Hepatocyte (in vitro differentiated cells): ENCODE measurements around the gene RAB27A. TPM values are rescaled to one million over a fixed set of nuclear protein-coding genes. Genes with fewer than 3 reads are reported as not detected.
A peak's percentile ranks its signal among the peaks of the same experiment; 100 is the strongest.

Experiments
- DNase-seq: peaks from one replicate; pipeline ENCODE4 v3.0.0-alpha.2; 2016; ENCODE audit warnings: low spot score
- H2AFZ ChIP-seq: fragments of 200-600 bp; sonication (generic); 2 replicates; pipeline ENCODE4 v1.6.0; 2016; ENCODE audit warnings: antibody characterized with exemption, mild to moderate bottlenecking
- H3K27ac ChIP-seq: fragments of 200-600 bp; sonication (generic); 2 replicates; pipeline ENCODE4 v1.5.1; 2016; ENCODE audit warnings: mild to moderate bottlenecking
- H3K27me3 ChIP-seq: fragments of 200-600 bp; sonication (generic); 2 replicates; pipeline ENCODE4 v1.6.1; 2016
- H3K36me3 ChIP-seq: fragments of 200-600 bp; sonication (generic); replicated peaks from 2 replicates; pipeline ENCODE4 v1.5.1; 2016; ENCODE audit warnings: low read depth; ENCODE audit not compliant: insufficient read depth
- H3K4me1 ChIP-seq: fragments of 200-600 bp; sonication (generic); 2 replicates; pipeline ENCODE4 v1.5.1; 2016; ENCODE audit warnings: mild to moderate bottlenecking, moderate library complexity; ENCODE audit not compliant: insufficient read depth
- H3K4me2 ChIP-seq: fragments of 200-600 bp; sonication (generic); 2 replicates; pipeline ENCODE4 v1.6.0; 2016
- H3K4me3 ChIP-seq: fragments of 200-600 bp; sonication (generic); 2 replicates; pipeline ENCODE4 v1.5.1; 2016; ENCODE audit warnings: mild to moderate bottlenecking
- H3K79me2 ChIP-seq: fragments of 200-600 bp; sonication (generic); 2 replicates; pipeline ENCODE4 v1.6.0; 2017; ENCODE audit warnings: mild to moderate bottlenecking
- H3K9me2 ChIP-seq: fragments of 200-600 bp; sonication (generic); replicated peaks from 2 replicates; pipeline ENCODE4 v1.6.0; 2017; ENCODE audit warnings: mild to moderate bottlenecking; ENCODE audit not compliant: insufficient read depth
- H3K9me3 ChIP-seq: fragments of 200-600 bp; sonication (generic); 2 replicates; pipeline ENCODE4 v1.5.1; 2016; ENCODE audit warnings: low read depth, mild to moderate bottlenecking
- H4K20me1 ChIP-seq: fragments of 200-600 bp; sonication (generic); 2 replicates; pipeline ENCODE4 v1.6.0; 2016; ENCODE audit warnings: mild to moderate bottlenecking; ENCODE audit not compliant: insufficient read depth, poor library complexity, severe bottlenecking
- CTCF ChIP-seq: fragments of 200-600 bp; sonication (generic); IDR thresholded peaks from 2 replicates; pipeline ENCODE4 v1.5.1; 2016; ENCODE audit warnings: antibody characterized with exemption, mild to moderate bottlenecking; ENCODE audit not compliant: poor library complexity
- EZH2 ChIP-seq: fragments of 200-600 bp; sonication (generic); IDR thresholded peaks from 2 replicates; pipeline ENCODE4 v1.6.1; 2016; ENCODE audit warnings: antibody characterized with exemption, mild to moderate bottlenecking, borderline replicate concordance
- EZH2phosphoT487 ChIP-seq: fragments of 200-600 bp; sonication (generic); IDR thresholded peaks from one replicate; pipeline ENCODE4 v1.6.1; 2018; ENCODE audit warnings: antibody characterized with exemption, mild to moderate bottlenecking, low read depth, moderate library complexity; ENCODE audit not compliant: unreplicated experiment, severe bottlenecking
- WGBS: methylation state at CpG from one replicate; pipeline ENCODE4 v1.1.6; 2016; ENCODE audit warnings: low lambda C conversion rate; ENCODE audit errors: missing lambda C conversion rate; 5-methylcytosine and 5-hydroxymethylcytosine counted together
- polyA plus RNA-seq: library from polyadenylated mRNA; unstranded; fragments of >200 nt; fragmentation: Nextera tagmentation; extraction: Ambion mirVana; gene quantifications from 2 replicates; pipeline ENCODE4 v1.2.1, GENCODE V29; 2016
- total RNA-seq: library from RNA; depleted of rRNA; stranded (reverse); fragments of >200 nt; gene quantifications from 2 replicates; pipeline ENCODE4 v1.2.3, GENCODE V29; 2014

The RAB27A gene
- total RNA-seq (13.1 and 16.6 TPM in 2 replicates), polyA plus RNA-seq (10.5 and 15.9 TPM in 2 replicates)

DNA sequence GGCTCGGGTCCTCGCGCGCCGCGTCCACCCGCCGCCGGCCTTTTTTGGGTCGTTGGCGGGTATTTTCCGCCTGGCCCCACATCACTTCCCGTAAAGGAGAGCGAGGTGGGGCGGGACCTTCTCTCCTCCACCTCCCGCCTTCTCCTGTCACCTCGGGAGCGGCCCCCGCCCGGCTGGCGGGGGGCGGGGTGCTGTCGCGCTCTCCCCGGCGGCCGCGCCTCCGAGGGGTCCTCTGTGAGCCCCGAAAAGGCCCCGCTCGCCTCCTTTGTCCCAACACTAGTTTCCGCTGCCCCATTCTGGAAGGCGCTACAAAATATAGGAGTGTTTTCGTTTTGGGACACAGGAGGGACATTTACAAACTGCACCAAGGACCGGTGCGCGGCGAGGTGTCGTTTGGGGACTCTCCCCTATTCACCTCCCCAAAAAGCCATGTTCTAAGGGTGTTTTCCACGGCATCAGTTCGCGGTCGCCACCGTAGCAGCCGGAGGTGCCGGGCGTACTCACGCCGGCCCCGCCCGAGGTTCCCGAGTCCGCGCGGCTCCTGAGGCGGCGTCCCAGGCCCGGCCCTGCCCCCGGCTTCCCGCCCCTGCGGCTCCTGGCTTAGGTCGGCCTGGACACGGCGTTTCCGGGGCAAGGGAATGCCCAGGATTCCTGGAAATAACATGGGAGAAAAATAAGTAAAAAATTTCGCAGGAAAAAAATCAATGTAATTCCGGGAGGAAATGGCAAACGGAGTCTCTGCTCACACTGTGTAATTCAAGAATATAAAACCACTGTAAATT lies at the start of gene RAB27A:
RAB27A (minus strand) TSS at position 68 of the 782 bp plus-strand sequence. CDS start 54,879 bp downstream, outside the sequence.
- H3K9me2 ChIP-seq, result no peaks in the 10 kb centered on the region
- peaks cover 41% of the 10 kb centered on the region for H3K79me2 ChIP-seq
- H3K4me1 ChIP-seq, result peaks cover 6% of the 10 kb centered on the region
- under 1% methylated on average over 67 of the region's 69 CpGs for WGBS
- peak within 1 kb of the TSS; percentile 97 for H3K27ac ChIP-seq
- H3K36me3 ChIP-seq, result no peaks in the 10 kb centered on the region
- H3K4me2 ChIP-seq, result peak within 1 kb of the TSS; percentile 71
- H2AFZ ChIP-seq, result peak within 1 kb of the TSS; percentile 93
- peak; percentile 88 for DNase-seq
- no peaks in the 10 kb centered on the region for H3K27me3 ChIP-seq
- no peak for TF ChIP-seq EZH2phosphoT487
- no peak for TF ChIP-seq CTCF
- TF ChIP-seq EZH2, result no peak
- peak within 1 kb of the TSS; percentile 77 for H3K4me3 ChIP-seq
- no peaks in the 10 kb centered on the region for H4K20me1 ChIP-seq
- H3K9me3 ChIP-seq, result no peaks in the 10 kb centered on the region

- no peak for TF ChIP-seq EZH2
- no peak for TF ChIP-seq CTCF
- TF ChIP-seq EZH2phosphoT487, result no peak
- no peak overlapping the region for H3K4me3 ChIP-seq
- no peaks in the 10 kb centered on the region for H3K9me2 ChIP-seq
- H4K20me1 ChIP-seq, result no peaks in the 10 kb centered on the region
- H3K4me1 ChIP-seq, result no peaks in the 10 kb centered on the region
- H3K27ac ChIP-seq, result no peak overlapping the region
- no peaks in the 10 kb centered on the region for H3K27me3 ChIP-seq
- H3K4me2 ChIP-seq, result no peak overlapping the region
- 100% methylated on average over 1 of the region's 1 CpG for WGBS
- no peak overlapping the region for H2AFZ ChIP-seq
- H3K9me3 ChIP-seq, result no peaks in the 10 kb centered on the region
- no peaks in the 10 kb centered on the region for H3K36me3 ChIP-seq
- DNase-seq, result no peak
- no peaks in the 10 kb centered on the region for H3K79me2 ChIP-seq
These were observed 47.5 kb upstream of the RAB27A start for GRCh38 chr15:55337160-55337559.

DNA sequence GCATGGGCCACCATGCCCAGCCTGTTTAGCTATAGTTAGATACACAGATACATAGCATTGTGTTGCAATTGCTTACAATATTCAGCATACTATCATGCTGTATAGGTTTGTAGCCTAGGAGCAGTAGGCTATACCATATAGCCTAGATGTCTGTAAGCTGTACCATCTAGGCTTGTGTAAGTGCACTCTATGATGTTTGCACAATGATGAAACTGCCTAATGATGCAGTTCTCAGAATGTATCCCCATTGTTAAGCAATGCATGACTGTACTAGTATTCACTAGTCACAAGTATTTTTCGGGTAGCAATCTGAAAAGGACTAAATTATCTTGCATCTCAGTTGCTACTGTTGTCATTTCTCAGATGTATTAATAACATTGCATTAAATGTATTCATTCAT lies 45.4 kb upstream of the RAB27A start:
- H3K4me1 ChIP-seq, result no peaks in the 10 kb centered on the region
- no peaks in the 10 kb centered on the region for H3K36me3 ChIP-seq
- no peaks in the 10 kb centered on the region for H3K79me2 ChIP-seq
- no peaks in the 10 kb centered on the region for H3K9me2 ChIP-seq
- no peaks in the 10 kb centered on the region for H3K27me3 ChIP-seq
- WGBS, result 97% methylated on average over 1 of the region's 1 CpG
- no peak overlapping the region for H2AFZ ChIP-seq
- no peaks in the 10 kb centered on the region for H4K20me1 ChIP-seq
- H3K27ac ChIP-seq, result no peak overlapping the region
- DNase-seq, result no peak
- TF ChIP-seq CTCF (no peak), EZH2 (no peak), EZH2phosphoT487 (no peak)
- no peak overlapping the region for H3K4me2 ChIP-seq
- H3K4me3 ChIP-seq, result no peak overlapping the region
- H3K9me3 ChIP-seq, result no peaks in the 10 kb centered on the region
